Measurements from ENCODE around the gene TDRD9.

DNA sequence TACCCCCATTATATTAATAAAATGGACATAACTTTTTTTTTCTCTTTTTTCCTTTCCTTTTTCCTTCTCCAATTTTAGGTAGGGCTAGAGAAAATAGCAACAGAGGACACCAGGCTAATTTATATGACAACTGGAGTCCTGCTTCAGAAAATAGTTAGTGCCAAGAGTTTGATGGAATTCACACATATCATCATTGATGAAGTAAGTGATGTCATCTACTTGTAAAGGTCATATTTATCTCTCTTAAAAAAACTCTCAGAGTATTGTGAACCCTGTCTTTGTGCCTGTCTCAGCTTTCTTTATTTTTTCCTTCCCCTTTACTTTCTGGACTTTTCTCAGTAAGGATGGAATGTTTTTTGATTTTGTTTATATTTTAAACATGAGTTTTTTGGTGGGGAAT lies 38.4 kb downstream of the TDRD9 start:
- no peak for TF ChIP-seq CTCF (conservative IDR thresholded peaks at IDR 0.05; ENCODE audit: low read depth, low read length)
- TF ChIP-seq MAZ (IDR thresholded peaks at IDR 0.05; ENCODE audit: borderline replicate concordance, low read depth, low read length): no peak
- TF ChIP-seq POLR2A (IDR thresholded peaks at IDR 0.05; ENCODE audit: low read depth, low read length): no peak
- no peak for TF ChIP-seq RCOR1 (IDR thresholded peaks at IDR 0.05; ENCODE audit: insufficient replicate concordance, low read length)
- TF ChIP-seq SMC3 (IDR thresholded peaks at IDR 0.05; ENCODE audit: low read depth, low read length): no peak
- TF ChIP-seq BHLHE40 (IDR thresholded peaks at IDR 0.05; ENCODE audit: low read depth, low read length): no peak
- no peak for TF ChIP-seq CEBPB (IDR thresholded peaks at IDR 0.05; ENCODE audit: low read depth, low read length)
- TF ChIP-seq FOS (IDR thresholded peaks at IDR 0.05; ENCODE audit: low read depth, low read length): no peak
- TF ChIP-seq, protein P1, sequence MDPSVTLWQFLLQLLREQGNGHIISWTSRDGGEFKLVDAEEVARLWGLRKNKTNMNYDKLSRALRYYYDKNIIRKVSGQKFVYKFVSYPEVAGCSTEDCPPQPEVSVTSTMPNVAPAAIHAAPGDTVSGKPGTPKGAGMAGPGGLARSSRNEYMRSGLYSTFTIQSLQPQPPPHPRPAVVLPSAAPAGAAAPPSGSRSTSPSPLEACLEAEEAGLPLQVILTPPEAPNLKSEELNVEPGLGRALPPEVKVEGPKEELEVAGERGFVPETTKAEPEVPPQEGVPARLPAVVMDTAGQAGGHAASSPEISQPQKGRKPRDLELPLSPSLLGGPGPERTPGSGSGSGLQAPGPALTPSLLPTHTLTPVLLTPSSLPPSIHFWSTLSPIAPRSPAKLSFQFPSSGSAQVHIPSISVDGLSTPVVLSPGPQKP (IDR thresholded peaks at IDR 0.05; ENCODE audit: borderline replicate concordance, low read depth, low read length): no peak
- TF ChIP-seq, protein P2, sequence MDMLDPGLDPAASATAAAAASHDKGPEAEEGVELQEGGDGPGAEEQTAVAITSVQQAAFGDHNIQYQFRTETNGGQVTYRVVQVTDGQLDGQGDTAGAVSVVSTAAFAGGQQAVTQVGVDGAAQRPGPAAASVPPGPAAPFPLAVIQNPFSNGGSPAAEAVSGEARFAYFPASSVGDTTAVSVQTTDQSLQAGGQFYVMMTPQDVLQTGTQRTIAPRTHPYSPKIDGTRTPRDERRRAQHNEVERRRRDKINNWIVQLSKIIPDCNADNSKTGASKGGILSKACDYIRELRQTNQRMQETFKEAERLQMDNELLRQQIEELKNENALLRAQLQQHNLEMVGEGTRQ (IDR thresholded peaks at IDR 0.05; ENCODE audit: low read depth, low read length): no peak
- no peak for TF ChIP-seq MXI1 (IDR thresholded peaks at IDR 0.05; ENCODE audit: borderline replicate concordance, low read depth, low read length)
- no peak for TF ChIP-seq RAD21 (IDR thresholded peaks at IDR 0.05; ENCODE audit: low read length)
- TF ChIP-seq RFX5 (IDR thresholded peaks at IDR 0.05; ENCODE audit: low read depth, low read length): no peak
- no peak for TF ChIP-seq MAFK (IDR thresholded peaks at IDR 0.05; ENCODE audit: low read depth, low read length)

Measured in IMR-90 (cell line).